GM18499 (cell line): Measurements from ENCODE around the gene NBEAL1.
"Not testable (repeated sequence)": the region's sequence is repeated elsewhere in the genome, so short reads cannot be mapped to it uniquely, and the experiment has no call there.

Source experiments
- ATAC-seq: cut with Tn5 transposase; IDR thresholded peaks from one replicate; pipeline ENCODE4 v1.9.1; 2021; ENCODE audit warnings: moderate number of reproducible peaks; ENCODE audit not compliant: insufficient read depth, unreplicated experiment

Gene NBEAL1

DNA sequence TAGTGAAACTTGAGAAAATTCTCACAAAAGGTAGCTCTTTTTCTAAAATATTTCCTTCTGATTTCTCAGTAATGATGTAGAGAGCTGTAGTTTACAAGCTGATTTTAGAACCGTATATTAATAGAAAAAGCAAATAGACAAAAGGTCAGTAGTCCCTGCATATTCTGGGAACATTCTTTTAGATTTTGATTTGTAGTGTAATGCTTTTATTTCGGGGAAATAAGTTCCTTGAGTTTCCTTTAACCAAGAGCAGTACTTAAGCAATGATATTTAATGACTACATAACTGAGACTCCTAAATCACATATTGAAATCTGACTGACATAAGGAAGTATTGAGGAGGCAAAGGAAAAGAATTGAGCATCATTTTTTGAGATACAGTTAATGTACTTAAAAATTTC, 22.4 kb downstream of the NBEAL1 start:
- ATAC-seq: no peak

DNA sequence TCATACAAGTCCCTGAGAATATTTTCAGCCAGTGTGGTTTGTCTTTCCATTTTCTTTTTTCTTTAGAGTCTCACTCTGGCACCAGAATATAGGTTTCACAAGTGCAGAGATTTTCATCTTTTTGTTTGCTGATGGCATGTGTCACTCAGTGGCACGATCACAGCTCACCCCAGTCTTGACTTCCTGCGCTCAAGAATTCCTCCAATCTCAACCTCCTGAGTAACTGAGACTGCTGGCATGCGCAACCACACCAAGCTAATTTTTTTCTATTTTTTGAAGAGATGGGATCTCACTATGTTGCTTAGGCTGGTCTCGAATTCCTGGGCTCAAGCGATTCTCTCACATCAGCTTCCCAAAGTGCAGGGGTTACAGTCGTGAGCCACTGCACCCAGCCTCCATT, 23.9 kb downstream of the NBEAL1 start:
- ATAC-seq: no peak

DNA sequence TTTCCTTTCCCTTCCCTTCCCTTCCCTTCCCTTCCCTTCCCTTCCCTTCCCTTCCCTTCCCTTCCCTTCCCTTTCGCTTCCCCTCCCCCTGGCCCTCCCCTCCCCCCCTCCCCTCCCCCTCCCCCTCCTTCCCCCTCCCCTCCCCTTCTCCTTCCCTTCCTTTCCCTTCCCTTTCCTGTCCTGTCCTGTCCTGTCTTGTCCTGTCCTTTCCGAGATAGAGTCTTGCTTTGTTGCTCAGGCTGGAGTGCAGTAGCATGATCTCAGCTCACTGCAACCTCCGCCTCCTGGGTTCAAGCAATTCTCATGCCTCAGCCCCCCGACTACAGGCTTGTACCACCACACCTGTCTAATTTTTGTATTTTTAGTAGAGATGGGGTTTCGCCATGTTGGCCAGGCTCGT, 24.5 kb downstream of the NBEAL1 start:
- ATAC-seq: not testable (repeated sequence)

DNA sequence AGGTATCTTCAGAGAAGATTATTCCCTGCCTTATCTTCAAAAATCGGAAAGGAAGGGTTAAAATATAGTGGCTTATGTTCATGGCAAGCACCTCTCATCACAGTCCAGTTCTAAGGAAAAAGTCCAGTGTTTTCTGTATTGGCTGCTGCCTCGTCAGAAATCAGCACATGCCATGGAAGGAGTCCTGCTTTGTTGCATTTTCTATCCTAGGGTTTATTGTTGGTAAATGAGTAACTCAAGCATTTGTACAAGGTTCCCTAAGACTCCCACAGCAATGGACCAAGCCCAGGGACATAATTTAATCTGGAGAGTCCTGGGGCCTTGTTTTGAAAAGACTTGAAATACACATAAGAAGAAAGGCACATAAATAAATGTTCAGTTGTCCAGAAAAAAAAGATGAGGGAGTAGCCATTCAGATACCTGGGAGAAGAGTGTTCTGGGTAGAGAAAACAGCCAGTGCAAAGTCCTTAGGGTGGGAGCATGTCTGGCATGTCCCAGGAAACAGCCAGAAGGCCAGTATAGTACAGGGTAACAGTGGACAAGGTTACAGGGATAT, 26.4 kb downstream of the NBEAL1 start:
- ATAC-seq: no peak

DNA sequence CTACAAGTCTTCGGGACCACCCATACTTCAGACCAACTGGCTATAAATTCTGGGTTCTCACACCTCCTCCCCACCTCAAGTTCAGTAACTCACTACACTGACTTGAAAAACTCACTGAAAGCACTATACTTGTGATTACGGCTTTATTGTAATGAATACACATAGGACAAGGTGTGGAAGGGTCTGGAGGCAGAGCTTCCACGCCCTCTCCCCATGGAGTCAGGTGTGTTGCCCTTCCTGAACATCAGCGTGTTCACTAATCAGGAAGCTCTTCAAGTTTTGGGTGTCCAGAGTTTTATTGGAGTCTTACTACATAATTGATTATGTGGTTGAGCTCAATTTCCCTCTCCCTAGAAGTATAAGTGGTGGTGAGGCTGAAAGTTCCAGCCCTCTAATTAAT, 27.5 kb downstream of the NBEAL1 start:
- no peak for ATAC-seq

DNA sequence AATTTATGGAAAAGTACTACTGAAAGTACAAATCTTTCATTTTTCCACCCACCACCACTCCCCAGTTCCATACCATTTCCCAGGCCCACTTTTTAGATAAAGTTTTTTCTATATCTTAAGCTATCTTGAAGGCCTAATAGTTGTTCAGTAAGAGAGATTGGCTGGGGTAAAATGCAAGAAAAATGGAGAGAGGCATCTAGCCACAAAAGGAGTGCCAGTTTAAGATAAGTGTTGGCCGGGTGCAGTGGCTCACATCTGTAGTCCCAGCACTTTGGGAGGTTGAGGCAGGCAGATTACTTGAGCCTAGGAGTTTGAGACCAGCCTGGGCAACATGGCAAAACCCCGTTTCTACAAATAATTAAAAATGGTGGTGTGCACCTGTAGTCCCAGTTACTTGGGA, 28.6 kb downstream of the NBEAL1 start:
- no peak for ATAC-seq

DNA sequence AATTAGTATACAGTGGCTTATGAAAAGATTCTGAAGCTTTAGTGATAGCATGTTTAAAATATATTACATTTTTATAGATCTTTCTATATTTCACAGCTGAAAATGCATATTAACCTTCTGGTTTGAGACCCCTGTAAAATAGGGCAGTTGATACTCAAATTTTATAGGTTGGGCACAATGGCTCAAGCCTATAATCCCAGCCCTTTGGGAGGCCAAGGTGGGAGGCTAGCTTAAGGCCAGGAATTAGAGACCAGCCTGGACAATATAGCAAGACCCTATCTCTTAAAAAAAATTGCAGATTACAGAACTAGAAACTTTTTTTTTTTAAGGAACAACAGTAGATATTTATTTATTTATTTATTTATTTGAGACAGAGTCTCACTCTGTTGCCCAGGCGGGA, 31.2 kb downstream of the NBEAL1 start:
- ATAC-seq: no peak

DNA sequence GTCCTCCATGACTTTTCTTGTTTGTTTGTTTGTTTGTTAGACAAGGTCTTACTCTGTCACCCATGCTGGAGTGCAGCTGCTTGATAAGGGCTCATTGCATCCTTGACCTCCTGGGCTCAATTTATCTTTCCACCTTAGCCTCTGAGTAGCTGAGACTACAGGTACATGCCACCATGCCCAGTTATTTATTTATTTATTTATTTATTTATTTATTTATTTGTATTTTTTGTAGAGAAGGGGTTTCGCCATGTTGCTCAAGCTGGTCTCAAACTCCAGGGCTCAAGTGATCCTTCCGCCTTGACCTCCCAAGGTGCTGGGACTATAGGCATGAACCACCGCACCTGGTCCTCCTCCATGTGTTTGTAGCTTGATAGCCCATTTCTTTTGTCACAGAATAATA, 37.9 kb downstream of the NBEAL1 start:
- no peak for ATAC-seq

DNA sequence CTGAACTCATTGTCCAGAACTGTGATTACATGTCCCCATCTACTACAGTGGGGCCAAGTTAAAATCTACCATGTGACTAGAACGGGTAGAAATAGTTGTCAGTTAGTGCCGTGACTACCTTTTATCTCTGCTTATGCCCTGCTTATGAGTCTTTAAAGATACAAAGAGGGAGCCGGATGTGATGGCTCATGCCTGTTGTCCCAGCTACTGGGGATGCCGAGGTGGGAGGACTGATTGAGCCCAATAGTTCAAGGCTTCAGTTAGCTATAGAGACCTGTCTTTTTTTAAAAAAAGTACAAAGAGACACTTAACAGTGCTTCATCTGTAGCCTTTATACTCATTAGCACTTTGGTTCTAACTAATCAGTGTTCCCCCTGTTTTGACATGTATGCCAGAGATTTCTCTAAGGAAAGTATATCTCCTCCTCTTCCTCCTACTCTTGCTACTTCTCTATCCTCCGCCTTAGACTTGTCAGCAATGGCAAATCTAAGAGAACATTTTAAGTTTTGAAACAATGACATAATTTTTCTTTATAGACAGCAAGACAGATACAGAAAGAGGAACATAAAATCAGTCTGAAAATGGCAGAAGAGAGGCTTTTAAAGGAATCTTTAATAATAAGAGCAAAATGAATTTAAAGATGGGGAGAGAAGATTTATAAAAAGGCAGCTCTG, 45.0 kb downstream of the NBEAL1 start:
- no peak for ATAC-seq

DNA sequence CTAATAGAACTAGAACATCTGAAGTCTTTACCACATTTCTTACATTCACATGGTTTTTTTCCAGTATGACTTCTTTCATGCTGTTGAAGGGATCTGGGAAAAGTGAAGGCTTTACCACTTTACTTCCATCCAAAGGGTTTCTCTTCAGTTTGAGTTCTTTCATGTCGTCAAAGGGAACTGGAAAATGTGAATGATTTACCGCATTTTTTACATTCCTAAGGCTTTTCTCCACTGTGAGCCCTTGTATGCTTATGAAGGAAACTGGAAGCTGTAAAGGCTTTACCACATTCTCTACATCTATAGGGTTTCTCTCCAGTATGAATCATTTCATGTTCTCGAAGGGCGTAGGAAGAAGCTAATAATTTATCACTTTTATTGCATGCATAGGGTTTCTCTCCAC, 46.7 kb downstream of the NBEAL1 start:
- ATAC-seq: no peak

DNA sequence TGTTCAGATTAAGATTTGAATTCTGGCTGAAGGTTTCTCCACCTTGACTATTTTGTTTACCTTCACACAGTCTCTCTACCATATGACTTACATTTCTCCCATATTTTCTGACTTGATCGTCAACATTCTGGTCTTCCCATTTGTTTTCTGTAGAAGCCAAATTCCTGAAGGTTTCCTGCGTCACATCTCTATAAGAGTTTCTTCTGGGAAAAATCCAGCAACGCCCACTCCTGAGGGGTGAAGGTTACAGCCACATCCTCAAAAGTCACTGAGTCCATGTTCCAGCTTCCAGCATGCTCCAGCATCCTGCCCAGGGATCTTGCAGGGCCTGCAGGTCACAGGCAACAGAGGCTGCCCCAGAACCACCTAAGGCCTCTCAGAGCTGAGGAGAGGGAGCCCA, 47.5 kb downstream of the NBEAL1 start:
- ATAC-seq: no peak

DNA sequence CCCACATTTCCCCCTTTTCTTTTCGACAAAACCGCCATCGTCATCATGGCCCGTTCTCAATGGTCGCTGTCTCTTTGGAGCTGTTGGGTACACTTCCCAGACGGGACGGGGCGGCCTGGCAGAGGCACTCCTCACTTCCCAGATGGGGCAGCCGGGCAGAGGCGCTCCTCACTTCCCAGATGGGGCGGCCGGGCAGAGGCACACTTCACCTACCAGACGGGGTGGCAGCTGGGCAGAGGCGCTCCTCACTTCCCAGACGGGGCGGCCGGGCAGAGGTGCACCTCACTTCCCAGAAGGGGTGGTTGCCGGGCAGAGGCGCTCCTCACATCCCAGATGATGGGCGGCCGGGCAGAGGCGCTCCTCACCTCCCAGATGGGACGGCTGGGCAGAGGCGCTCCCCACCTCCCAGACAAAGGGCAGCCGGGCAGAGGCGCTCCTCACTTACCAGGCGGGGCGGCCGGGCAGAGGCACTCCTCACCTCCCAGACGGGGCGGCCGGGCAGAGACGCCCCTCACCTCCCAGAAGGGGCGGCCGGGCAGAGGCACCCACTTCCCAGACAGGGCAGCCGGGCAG, 51.9 kb downstream of the NBEAL1 start:
- not testable (repeated sequence) for ATAC-seq

DNA sequence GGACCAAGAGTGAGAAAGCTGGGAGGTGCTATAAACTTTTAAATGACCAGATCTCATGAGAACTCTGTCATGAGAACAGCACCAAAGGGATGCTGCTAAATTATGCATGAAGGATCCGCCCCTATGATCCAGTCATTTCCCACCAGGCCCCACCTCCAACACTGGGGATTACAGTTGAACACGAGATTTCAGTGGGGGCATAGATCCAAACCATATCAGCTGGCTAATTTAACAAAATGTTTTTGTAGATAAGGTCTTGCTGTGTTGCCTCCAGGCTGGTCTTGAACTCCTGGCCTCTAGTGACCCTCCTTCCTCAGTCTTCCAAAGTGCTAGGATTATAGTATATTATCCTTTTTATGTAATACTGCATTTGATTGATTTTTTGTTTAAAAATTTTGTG, 56.0 kb downstream of the NBEAL1 start:
- no peak for ATAC-seq

DNA sequence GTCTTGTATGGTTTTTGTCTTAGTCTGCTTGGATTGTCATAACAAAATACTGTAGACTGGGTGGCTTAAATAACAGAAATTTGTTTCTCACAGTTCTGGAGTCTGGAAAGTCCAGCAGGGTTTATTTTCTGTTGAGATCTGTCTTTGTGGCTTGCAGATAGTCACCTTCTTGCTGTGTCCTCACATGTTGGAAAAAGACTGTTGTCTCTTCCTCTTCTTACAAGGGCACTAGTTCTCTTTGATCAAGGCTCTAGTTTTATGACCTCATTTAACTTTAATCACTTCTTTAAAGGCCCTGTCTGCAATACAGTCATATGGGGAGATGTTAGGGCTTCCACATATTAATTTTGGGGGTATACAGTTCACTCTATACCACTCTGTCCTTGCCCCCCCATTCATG, 56.5 kb downstream of the NBEAL1 start:
- ATAC-seq: no peak

DNA sequence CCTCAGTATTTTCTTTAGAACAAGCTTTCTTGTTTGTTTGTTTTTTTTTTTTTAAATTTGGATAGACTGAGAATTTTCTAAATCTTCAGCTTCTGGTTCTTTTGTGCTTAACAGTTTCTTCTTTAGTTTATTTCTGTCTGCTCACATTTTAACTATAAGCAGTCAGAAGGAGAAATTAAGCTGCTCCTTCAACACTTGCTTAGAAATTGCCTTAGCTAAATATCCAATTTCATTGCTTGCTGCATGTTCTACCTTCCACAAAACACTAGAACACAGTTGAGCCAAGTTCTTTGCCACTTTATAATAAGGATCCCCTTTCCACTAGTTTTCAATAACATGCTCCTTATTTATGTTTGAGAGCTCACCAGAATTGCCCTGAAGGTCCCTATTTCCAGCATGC, 57.7 kb downstream of the NBEAL1 start:
- ATAC-seq: no peak

DNA sequence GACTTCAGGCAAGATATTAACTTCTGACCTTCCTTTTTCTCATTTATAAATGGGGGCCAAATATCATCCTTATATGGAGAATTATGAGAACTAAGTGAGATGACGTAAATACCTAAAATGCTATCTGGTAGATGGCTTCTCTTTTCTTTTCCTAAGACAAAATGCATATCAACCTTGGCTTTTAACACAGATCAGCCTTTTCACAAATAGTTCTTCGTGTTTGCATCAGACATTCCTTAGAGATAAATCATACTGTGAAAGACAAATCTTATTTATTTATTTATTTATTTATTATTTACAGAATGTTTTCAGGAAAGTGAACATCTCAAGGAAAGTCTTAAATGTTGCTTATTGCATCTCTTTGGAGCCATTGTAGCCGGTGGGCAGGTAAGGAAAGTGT, 62.8 kb downstream of the NBEAL1 start:
- no peak for ATAC-seq

DNA sequence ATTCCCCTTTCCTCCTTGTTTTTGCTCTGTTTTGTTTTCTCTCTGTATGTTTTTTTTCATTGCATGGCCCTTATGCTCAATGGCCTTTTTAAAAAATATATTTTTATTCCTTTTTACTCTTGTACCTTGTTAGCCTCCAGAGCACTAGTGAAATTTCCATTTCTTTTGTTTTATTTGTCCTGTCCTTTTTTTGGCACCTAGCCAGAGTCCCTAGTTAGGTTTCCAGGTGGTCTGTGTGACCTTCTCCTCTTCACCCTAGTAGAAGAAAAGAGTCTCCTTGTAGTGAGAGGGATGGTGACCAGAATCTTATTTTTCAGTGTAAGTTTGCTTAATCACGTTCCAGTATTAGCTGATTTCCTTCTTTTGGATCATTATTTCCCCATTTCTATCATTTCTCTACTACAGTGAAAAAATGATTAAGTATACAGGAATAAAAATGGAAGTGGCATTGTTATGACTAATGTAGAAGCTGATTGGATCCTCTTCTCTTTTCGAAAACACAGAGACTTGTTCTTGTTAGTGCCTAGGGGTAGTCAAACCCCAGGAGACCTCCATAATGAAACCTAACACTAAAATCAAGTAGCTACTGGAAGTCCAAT, 65.9 kb downstream of the NBEAL1 start:
- no peak for ATAC-seq

DNA sequence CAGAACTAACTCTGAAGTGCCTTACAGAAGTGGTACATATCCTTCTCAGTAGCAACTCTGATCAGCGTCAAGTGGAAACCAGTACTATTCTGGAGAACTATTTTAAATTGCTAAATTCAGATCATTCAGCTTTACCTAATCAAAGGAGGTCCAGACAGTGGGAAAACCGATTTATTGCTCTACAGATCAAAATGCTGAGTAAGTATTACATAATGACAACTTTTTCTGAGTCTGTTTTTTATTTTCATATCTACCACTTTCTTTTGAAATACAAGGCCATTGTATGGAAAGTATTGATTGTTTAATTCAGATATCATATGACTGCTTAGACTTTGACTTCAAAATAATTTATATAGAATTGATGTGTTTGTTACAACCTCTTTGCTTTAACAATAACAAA, 68.7 kb downstream of the NBEAL1 start:
- no peak for ATAC-seq

DNA sequence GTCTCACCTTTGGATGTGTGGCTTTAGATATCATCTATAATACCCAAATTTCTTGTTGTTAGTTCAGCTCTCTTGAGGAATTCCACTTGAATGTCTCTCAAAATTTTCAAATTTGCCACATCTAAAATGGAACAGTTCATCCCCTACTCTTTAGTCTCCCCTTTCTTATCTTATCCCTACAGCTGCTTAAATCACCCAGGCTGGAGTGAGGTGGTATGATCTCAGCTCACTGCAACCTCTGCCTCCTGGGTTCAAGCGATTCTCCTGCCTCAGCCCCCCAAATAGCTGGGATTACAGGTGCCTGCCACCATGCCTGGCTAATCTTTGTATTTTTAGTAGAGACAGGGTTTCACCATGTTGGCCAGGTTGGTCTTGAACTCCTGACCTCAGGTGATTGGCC, 71.7 kb downstream of the NBEAL1 start:
- not testable (repeated sequence) for ATAC-seq

DNA sequence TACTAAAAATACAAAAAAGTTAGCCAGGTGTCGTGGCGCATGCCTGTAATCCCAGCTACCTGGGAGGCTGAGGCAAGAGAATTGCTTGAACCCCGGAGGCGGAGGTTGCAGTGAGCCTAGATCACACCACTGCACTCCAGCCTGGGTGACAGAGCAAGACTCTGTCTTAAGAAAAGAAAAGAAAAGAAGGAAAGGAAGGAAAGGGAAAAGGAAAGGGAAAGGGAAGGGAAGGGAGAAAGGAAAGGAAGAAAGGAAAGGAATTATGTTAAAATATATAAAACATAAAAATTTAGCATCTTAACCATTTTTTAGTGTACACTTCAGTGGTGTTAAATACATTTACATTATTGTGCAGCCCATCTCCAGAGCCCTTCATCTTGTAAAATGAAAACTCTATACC, 76.0 kb downstream of the NBEAL1 start:
- ATAC-seq: not testable (repeated sequence)

DNA sequence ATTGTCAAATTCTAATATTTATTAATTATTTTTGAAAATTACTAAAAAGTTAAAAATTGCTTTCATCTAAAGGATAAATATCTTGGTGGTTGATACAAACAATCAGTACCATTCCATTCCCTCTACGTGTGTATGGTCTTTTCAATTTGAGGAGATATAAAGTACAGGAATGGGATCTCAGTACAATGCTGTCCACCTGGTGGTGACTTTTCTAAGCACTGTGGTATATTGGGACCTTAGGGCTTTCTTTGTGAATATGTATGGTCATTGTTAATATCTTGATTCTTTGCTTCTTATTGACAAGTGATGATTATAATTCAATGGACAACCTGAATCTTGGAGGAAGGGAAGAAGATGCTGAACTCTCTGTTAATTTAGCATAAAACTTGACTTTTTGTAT, 83.1 kb downstream of the NBEAL1 start:
- no peak for ATAC-seq

DNA sequence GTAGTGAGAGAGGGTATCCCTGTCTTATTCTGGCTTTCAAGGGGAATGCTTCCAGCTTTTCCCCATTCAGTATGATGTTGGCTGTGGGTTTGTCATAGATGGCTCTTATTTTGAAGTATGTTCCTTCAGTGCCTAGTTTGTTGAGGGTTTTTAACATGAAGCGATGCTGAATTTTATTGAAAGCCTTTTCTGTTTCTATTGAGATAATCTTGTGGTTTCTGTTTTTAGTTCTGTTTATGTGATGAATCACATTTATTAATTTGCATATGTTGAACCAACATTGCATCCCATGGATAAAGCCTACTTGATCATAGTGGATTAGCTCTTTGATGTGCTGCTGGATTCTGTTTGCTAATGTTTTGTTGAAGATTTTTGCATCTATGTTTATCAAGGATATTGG, 87.7 kb downstream of the NBEAL1 start:
- not testable (repeated sequence) for ATAC-seq
